ENCODE measurements around the gene ZSCAN30.
A peak's percentile ranks its signal among the peaks of the same experiment; 100 is the strongest.

Gene ZSCAN30

GRCh38 chr18:35303610-35304009 lies 13.6 kb upstream of the ZSCAN30 start:
- in situ Hi-C loops (cut with HindIII; ENCODE audit: low sequenced_read_pairs): no loop called here
- H3K4me3 ChIP-seq (ENCODE audit: low read depth, low read length): no peak overlapping the region
- DNase-seq (ENCODE audit: low read depth): no peak
- TF ChIP-seq CTCF (IDR thresholded peaks at IDR 0.05; ENCODE audit: low read depth, low read length, missing control alignments): no peak

GRCh38 chr18:35296060-35296459 lies 6.0 kb upstream of the ZSCAN30 start:
- DNase-seq (ENCODE audit: low read depth): no peak
- H3K4me3 ChIP-seq (ENCODE audit: low read depth, low read length): no peak overlapping the region
- in situ Hi-C loops (cut with HindIII; ENCODE audit: low sequenced_read_pairs): no loop called here
- no peak for TF ChIP-seq CTCF (IDR thresholded peaks at IDR 0.05; ENCODE audit: low read depth, low read length, missing control alignments)

- no peak for TF ChIP-seq CTCF (IDR thresholded peaks at IDR 0.05; ENCODE audit: low read depth, low read length, missing control alignments)
- peak overlapping the region; percentile 94 for H3K4me3 ChIP-seq (ENCODE audit: low read depth, low read length)
- no peak for DNase-seq (ENCODE audit: low read depth)
- in situ Hi-C loops (cut with HindIII; ENCODE audit: low sequenced_read_pairs): no loop called here
Measured at GRCh38 chr18:35291166-35291565, 1.1 kb upstream of the ZSCAN30 start.

- no peak for DNase-seq (ENCODE audit: low read depth)
- in situ Hi-C loops (cut with HindIII; ENCODE audit: low sequenced_read_pairs): no loop called here
- H3K4me3 ChIP-seq (ENCODE audit: low read depth, low read length): peak overlapping the region; percentile 94
- no peak for TF ChIP-seq CTCF (IDR thresholded peaks at IDR 0.05; ENCODE audit: low read depth, low read length, missing control alignments)
Measured at GRCh38 chr18:35289727-35290093, 319 bp downstream of the ZSCAN30 start.

GRCh38 chr18:35289293-35289692 lies 736 bp downstream of the ZSCAN30 start:
- H3K4me3 ChIP-seq (ENCODE audit: low read depth, low read length): peak overlapping the region; percentile 94
- DNase-seq (ENCODE audit: low read depth): no peak
- in situ Hi-C loops (cut with HindIII; ENCODE audit: low sequenced_read_pairs): no loop called here
- no peak for TF ChIP-seq CTCF (IDR thresholded peaks at IDR 0.05; ENCODE audit: low read depth, low read length, missing control alignments)

- H3K4me3 ChIP-seq (ENCODE audit: low read depth, low read length): no peak overlapping the region
- TF ChIP-seq CTCF (IDR thresholded peaks at IDR 0.05; ENCODE audit: low read depth, low read length, missing control alignments): no peak
- in situ Hi-C loops (cut with HindIII; ENCODE audit: low sequenced_read_pairs): no loop called here
- no peak for DNase-seq (ENCODE audit: low read depth)
Measured at GRCh38 chr18:35284841-35285240, 5.2 kb downstream of the ZSCAN30 start.
